ENCODE measurements around the gene AGPAT1.
"Not testable (repeated sequence)": the region's sequence is repeated elsewhere in the genome, so short reads cannot be mapped to it uniquely, and the experiment has no call there.

The AGPAT1 gene, protein sequence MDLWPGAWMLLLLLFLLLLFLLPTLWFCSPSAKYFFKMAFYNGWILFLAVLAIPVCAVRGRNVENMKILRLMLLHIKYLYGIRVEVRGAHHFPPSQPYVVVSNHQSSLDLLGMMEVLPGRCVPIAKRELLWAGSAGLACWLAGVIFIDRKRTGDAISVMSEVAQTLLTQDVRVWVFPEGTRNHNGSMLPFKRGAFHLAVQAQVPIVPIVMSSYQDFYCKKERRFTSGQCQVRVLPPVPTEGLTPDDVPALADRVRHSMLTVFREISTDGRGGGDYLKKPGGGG

DNA sequence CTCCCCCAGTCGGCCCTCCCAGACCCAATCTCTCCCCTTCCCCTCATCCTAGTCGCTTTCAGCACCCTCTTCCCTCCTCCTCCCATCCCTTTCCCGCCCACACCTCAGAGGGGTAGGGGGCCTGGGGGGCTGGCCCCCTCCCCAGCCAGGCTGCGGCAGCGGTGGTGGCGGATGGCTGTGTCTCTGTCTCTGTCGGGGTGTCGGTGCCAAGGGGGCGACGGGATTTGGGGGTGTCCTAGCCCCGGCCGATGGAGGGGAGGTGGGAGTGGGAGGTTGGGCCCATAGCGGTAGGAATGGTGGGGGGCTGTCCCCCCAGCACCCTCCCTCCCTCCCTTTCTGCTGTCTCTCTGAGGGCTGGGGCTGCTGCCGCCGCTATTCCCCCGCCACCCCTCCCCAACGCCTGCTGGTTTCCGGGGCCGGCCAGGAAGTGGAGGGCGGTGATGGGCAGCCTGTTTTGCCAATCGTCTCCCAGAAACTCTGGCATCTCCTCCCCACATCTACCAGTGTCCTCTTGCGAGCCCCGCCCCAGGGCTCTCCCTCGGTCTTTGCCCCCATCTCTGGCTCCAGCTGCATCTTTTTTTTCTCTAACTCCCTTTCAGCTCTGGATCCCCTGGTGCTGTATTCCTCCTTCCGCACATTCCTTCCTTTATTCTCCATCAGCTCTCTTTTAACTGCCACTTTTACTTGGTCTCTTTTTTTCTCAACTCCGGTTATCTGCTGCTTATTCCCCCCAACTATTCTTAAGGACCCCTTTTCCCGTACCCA, at the start of gene AGPAT1:
Gene AGPAT1, minus strand, starts transcription at position 374 of the 765 bp plus-strand sequence. CDS start 4,588 bp downstream, outside the sequence.
- peak within 1 kb of the TSS; percentile 77 for H3K4me3 ChIP-seq (ENCODE audit: low read depth, low read length)

DNA sequence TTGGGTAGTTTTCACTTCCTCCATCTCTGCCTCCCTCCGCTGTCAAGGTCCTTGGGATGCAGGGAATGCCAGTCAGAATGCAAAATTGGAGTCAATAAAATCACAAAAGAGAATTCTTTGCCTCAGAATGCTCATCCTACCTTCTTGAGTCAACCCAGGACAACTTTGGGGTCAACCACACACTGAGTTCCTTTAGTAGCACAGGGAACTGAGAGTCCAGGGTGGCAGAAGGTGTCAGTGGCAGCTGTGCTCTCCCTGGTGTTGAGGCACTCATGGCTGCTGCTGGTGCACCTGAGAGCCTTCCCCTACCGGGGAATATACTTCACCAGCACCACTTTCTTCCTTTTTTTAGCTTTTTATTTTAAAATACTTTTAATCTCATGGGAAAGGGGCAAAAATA, 48.8 kb upstream of the AGPAT1 start:
- no peak overlapping the region for H3K4me3 ChIP-seq (ENCODE audit: low read depth, low read length)

DNA sequence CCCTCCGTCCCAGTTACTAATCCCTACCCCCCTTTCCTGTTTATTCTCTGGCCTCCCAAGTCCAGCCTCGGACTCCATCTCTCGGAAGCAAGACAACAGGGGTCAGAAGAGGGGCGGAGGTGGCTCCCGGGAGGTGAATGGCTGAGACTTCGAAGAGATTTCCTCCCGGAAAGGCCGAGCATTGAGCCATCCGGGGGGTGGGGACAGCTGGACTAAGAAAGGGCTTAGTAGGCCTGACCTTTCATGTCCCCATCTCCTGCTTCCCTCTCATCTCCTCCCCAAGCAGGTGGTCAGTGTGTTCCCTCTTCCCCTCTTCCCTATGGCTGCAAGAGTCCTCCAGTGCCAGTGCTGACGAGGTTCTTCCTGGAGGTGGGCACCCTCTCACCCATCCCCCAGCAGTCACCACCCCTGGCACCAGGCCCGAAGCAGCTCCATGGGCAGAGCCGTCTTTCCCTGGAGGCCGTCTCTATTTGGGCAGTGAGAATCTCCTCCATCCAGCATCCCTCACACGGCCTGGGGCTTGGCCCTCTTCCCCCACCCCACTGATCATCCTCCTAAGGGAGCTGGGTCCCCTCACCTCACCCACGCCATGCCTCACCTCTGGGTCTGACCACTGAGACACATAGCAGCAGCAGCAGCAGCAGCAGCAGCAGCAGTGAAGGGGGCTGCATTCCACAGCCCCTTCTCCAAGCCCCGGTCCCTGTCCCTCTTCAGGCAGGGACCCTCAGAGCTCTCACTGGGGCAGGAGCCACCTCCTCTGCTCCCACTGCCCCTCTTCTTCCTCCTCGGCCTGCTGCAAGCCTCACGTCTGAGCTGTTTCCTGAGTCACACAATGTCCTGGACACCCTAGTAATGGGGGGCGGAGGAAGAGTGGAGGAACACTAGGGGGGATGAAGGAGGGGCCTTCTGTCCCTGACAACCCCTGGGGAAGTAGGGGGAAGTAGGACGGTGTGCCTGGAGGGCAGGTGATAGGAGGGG, 47.7 kb upstream of the AGPAT1 start, which contains the start of gene NOTCH4:
Gene NOTCH4, minus strand, starts transcription at position 810 of the 978 bp plus-strand sequence. Its CDS starts 139 bp downstream, at position 671.
- no peak within 1 kb of the TSS for H3K4me3 ChIP-seq (ENCODE audit: low read depth, low read length)

DNA sequence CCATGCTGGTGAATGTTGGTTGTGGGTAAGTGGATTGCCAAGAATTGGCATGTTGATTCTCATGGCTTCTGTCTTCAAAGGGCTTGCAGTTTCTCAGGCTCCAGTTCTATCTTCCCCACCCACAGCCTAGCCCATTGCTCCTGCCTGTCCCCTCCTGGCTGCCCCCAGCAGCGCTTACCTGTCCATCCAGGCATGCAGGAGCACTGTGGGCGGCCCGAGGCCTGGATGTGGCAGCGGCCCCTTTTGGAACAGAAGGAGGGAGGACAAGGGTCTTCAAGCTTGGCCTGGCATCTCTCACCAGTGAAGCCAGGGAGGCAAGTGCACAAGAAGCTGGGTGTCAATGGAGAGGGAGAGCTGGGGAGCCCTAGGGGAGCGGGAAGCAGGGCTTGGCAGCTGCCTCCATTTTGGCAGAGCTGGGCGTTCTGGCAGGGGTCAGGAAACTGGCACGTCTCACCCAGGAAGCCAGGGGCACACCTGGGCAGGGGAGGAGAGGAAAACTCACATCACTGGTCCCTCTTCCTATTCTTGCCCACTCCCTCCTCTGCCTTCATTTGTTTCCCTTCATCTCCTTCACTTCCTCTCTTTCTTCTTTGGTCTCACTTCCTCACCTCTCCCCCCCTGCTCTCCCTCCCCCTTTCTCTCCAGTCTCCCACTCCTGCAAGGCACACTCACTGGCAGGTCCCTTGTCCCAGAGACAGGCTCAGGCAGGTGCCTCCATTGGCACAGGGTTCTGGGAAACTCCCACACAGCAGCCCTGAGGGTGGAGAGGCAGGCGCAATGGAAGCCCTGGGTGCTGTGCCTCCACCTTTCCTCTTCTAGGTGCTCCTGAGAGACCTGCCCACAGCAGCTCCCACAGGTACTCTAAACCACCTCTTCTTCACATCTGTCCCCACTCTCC, 46.7 kb upstream of the AGPAT1 start:
- no peak overlapping the region for H3K4me3 ChIP-seq (ENCODE audit: low read depth, low read length)

- H3K4me3 ChIP-seq (ENCODE audit: low read depth, low read length): no peak overlapping the region
Measured at GRCh38 chr6:32220021-32220420, 44.1 kb upstream of the AGPAT1 start.

DNA sequence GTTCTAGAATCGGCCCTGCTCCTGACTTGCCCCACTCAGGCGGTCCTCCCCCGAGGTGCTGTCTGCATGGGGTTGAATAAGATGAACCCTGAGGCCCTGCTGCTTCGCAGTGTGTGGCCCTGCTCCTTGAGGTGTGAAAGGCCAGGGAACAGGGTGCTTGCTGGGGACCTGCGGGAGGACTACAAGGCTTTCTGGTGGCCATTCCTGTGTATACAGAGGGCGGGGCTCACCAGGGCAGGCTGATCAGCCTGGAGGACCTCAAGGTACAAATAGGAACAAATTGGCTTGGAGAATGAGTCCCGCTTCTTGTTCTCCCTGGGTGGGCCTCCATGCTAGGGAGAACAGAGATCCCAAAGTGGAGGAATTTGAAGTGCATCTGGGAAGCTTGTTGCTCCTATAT, 42.3 kb upstream of the AGPAT1 start:
- H3K4me3 ChIP-seq (ENCODE audit: low read depth, low read length): no peak overlapping the region

DNA sequence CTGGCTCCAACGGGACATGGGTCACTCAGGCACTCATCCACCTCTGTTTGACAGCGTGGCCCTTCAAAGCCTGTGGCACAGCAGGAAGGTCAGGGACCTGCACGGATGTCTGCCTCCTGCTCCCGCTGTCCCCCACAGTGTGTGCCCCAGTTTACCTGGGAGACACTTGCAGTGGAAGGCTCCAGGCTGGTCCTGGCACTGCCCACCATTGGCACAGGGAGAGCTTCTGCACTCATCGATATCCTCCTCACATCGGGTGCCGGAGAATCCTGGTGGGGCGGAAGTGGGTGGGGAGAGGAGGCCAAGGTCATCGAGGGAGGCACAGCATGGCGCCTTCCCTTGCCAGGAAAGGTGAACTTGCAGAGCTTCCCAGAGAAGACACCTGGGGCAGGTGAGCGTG, 41.1 kb upstream of the AGPAT1 start:
- no peak overlapping the region for H3K4me3 ChIP-seq (ENCODE audit: low read depth, low read length)

DNA sequence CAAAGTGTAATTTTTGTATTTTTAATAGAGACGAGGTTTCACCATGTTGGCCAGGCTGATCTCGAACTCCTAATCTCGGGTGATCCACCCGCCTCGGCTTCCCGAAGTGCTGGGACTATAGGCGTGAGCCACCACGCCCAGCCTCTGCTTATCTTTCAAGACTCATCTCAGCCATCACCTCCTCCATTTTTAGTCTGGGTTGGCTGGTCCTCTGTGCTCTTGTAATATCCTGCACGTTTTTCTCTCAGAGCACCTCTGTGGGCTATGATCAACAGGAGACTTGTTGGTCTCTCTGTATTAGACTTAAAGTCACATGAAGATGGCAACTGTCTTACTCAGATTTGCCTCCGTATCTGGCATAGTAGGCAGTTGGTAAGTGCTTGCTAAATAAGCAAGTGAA, 40.4 kb upstream of the AGPAT1 start:
- no peak overlapping the region for H3K4me3 ChIP-seq (ENCODE audit: low read depth, low read length)

- no peak overlapping the region for H3K4me3 ChIP-seq (ENCODE audit: low read depth, low read length)
Measured at GRCh38 chr6:32215617-32216016, 39.7 kb upstream of the AGPAT1 start.

- no peak overlapping the region for H3K4me3 ChIP-seq (ENCODE audit: low read depth, low read length)
Measured at GRCh38 chr6:32214126-32214525, 38.2 kb upstream of the AGPAT1 start.

DNA sequence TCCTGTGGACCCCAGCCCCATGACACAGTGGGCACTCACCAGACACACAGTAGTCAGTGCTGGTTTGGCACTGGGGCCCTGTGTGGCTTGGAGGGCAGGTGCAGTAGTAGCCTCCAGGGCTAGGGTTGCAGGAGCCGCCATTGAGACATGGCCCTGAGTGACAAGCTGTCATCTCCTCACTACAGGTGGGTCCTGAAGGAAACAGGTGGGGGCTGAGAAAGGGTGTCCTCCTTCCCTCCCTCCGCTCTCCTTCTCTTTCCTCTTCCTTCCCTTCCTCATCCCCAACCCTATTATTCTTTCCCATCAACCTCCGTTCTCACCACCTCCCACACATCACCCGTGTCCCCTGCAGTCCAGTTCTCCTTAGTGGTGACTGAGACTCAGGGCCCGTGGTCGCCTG, 37.8 kb upstream of the AGPAT1 start:
- no peak overlapping the region for H3K4me3 ChIP-seq (ENCODE audit: low read depth, low read length)

DNA sequence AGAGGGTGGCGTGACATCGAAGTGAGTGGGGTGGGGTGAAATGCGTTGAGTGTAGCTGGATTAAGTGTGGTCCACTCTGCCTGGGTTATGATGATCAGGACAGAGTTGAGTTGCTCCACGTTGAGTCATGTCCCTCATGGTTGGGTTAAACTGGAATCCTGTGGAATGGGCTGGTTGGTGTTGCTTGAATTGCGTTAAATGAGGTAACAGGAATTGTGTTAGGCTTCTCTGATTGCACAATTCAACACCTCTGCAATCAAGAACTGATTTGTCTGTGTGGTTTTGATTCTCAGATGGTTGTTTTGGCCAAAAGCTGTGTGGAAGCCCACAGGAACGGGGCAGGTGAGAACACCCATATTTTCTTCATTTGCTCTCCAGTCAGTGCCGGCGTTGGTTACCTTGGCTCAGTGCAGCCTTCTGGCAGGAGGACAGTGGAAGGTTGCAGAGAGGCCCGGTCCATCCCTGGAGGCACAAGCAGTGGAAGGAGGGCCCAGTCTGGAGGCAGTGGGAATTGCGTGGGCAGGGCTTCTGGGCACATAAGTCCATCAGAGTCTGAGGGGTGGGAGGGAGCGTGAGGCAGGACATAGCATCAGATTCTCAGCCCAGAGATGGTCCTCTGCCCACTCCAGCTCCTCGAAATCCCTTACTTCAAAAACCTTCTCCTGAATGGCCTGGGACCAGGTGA, 36.3 kb upstream of the AGPAT1 start:
- H3K4me3 ChIP-seq (ENCODE audit: low read depth, low read length): no peak overlapping the region

DNA sequence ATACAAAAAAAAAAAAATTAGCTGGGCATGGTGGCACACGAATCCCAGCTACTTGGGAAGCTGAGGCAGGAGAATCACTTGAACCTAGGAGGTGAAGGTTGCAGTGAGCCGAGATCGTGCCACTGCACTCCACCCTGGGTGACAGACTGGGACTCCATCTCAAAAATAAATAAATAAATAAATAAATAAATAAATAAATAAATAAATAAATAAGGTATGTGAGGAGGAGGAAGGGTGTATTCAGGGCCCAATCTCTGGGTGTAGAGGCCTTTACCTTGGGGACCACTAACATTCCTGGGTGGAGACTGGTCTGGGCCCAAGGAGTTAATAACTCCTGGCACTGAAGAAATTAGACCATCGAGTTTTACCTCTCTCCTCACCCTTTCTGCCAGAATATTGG, 35.5 kb upstream of the AGPAT1 start:
- H3K4me3 ChIP-seq (ENCODE audit: low read depth, low read length): not testable (repeated sequence)

DNA sequence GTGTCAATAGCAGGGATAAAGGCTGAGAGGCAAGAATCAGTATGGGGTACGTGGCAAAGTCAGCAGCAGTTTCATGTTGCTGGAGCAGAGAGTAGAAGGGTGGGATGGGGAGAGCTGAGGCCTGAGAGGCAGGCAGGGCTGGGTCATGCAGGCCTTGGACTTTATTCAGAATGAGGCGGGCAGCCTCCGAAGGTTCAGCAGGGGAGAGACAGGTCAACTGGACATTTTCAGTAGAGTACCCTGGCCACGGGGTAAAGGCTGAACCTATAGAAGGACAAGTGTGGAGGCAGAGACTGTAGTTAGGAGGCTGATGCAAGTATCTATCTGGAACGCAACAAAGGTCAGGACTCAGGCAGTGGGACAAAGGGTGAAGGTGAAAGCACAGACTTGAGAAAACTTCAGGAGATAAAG, 34.3 kb upstream of the AGPAT1 start:
- H3K4me3 ChIP-seq (ENCODE audit: low read depth, low read length): no peak overlapping the region

DNA sequence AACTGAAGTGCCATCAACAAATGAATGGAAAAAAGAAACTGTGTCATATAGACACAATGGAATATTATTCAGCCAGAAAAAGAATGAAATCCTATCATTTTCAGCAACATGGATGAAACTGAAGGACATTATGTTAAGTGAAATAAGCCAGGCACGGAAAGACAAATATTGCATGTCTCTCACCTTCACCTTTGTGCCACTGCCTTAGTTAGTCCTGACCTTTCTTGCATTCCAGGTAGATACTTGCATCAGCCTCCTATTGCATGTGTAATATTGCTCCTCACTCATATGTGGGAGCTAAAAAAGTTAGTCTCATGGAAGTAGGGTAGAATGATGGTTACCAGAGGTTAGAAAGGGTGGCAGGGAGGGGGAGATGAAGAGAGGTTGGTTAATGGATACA, 33.1 kb upstream of the AGPAT1 start:
- H3K4me3 ChIP-seq (ENCODE audit: low read depth, low read length): no peak overlapping the region

- no peak overlapping the region for H3K4me3 ChIP-seq (ENCODE audit: low read depth, low read length)
Measured at GRCh38 chr6:32204268-32204715, 28.4 kb upstream of the AGPAT1 start.

GRCh38 chr6:32203426-32204267, 27.8 kb upstream of the AGPAT1 start:
- no peak overlapping the region for H3K4me3 ChIP-seq (ENCODE audit: low read depth, low read length)

DNA sequence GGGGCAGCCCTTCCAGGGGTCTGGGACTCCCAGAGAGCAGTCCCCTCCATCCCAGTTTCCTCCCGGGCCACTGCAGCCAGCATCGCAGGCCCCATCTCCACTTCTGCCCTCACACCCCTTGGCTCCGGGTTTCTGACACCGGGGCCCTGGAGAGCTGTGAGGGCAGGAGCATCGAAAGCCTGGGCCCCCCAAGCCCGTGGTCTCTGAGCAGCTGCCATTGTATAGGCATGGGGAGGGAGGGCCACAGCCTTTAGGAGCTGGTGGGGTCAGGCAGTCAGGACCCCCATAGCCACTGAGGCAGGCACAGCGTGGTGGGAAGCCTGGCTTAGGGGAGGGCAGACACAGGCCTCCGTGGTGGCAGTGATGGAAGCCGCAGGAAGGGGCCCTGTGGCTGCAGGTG, 26.3 kb upstream of the AGPAT1 start:
- H3K4me3 ChIP-seq (ENCODE audit: low read depth, low read length): no peak overlapping the region

Measured in iPS-11a (cell line).